Activated T-cell treated with anti-CD3 and anti-CD28 coated beads, Interleukin-2, amount 50 U/mL, for 48 hours (primary cell): ENCODE results near the gene ALDH3B2.
A peak's percentile ranks its signal among the peaks of the same experiment; 100 is the strongest.
"Not testable (repeated sequence)": the region's sequence is repeated elsewhere in the genome, so short reads cannot be mapped to it uniquely, and the experiment has no call there.

Experiments
- DNase-seq, 2 experiments: peaks; one replicate each; pipeline ENCODE4 v3.0.0-alpha.2; 2020

Gene ALDH3B2

GRCh38 chr11:67674442-67674871 is at the start of gene ALDH3B2:
ALDH3B2 (minus strand) TSS chr11:67674623; CDS start chr11:67666935, 7,688 bp downstream.
- DNase-seq: no peak

GRCh38 chr11:67723036-67723435 is 48.6 kb upstream of the ALDH3B2 start:
- DNase-seq: not testable (repeated sequence)

DNA sequence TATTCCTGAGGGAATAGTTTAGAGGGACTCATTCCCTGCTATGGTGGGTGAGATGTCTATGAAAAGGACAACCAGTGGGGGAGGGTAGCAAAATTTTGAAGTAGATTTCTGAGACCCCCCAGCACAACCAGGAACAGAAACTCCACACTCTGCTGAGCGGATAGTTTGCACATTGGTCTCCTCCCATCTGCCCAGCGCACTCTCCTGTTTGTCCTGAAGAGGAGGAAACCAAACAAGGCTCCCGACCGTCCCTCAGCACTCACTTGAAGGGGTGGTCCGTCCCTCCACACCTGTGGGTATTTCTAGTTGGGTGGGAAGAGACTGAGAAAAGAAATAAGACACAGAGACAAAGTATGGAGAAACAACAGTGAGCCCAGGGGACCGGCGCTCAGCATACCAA is 41.8 kb upstream of the ALDH3B2 start:
- not testable (repeated sequence) for DNase-seq

DNA sequence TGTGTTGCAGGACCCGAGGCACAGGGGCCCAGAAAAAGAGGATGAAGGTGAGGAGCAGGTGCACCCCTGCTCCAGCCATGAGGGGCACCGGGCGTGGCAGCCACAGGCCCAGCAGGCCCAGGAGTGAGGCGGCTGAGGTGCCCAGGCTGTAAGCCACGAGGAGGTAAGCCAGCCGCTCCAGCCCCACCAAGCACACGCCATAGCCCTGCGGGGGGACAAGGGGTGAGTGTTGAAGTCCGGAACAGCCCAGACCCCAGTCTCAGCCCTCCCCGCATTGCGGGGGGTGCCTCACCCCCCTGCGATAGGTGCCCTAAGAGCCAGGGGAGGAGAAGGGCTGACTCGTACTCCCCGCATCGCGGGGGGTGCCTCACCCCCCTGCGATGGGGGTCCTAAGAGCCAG is 41.4 kb upstream of the ALDH3B2 start:
- DNase-seq: not testable (repeated sequence)

DNA sequence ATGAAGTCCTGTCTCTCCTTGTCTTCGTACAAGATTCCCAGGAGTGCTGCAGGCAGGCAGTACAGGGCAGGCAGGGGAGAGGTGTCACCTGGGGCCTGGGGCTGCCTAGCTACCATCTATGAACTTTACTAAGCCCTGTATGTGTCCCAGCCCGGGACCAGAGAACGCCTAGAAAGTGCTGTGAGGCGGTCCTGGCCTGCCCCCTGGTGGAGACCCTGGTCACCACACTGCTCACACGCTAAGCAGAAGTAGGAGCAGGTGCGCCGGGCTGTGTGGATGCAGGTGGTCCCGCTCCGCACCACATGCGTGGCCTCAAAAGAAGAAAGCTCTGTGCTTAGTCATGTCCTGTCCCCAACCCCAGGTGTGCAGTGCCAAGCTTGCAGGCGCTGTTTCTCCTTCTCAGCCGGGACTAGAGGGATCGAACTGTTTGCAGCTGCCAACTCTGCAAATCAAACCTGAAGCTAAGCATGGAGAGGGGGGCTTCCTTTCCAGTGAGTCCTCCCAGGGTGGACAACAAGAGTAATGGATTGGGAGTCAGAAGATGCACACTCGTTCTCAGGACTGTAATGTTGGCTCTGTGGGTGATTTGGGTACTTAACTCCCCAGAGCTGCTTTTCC is 39.6 kb upstream of the ALDH3B2 start:
- peak; percentile 67 to 76 for DNase-seq

- DNase-seq: not testable (repeated sequence)
Observed at GRCh38 chr11:67711676-67712075, 37.3 kb upstream of the ALDH3B2 start.

GRCh38 chr11:67711212-67711611 is 36.8 kb upstream of the ALDH3B2 start:
- DNase-seq: not testable (repeated sequence)

- DNase-seq: not testable (repeated sequence)
Observed at GRCh38 chr11:67709806-67710205, 35.4 kb upstream of the ALDH3B2 start.

DNA sequence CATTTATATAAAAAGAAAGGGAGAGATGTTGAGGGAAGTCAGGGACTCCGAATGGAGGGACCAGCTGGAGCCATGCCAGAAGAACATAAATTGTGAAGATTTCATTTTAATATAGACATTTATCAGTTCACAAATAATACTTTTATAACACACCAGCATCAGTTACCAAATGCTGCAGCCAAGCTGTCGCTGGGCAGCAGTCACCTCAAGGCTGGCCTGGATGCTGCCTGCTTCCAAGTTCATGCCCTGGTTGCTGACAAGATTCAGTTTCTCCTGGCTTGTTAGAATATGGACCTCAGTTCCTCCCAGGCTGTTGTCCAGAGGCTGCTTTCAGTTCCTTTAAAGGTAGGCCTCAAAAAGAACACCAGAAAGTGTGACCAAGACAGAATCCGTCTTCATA is 30.8 kb upstream of the ALDH3B2 start:
- DNase-seq: no peak

- DNase-seq: no peak
Observed at GRCh38 chr11:67704524-67704923, 30.1 kb upstream of the ALDH3B2 start.

DNA sequence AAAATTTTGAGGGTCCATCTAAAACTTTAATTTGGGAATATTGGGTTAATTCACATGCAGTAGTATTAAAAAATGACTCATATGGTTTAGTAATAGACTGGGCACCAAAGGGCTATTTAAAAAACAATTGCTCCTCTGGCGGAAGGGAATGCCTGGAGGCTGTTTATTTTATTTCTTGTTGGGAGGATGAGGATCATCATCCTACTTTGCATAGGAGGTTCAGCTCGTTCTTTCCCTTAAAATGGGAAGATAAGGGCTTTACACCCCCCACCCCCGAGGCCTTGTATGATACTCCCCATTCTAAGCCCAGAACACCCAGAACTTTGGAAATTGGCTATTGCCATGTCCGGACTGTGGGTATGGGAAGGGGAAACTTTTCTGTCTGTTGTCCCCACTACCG is 29.3 kb upstream of the ALDH3B2 start:
- DNase-seq: not testable (repeated sequence)

GRCh38 chr11:67700548-67701262 is 26.3 kb upstream of the ALDH3B2 start:
- DNase-seq: no peak

DNA sequence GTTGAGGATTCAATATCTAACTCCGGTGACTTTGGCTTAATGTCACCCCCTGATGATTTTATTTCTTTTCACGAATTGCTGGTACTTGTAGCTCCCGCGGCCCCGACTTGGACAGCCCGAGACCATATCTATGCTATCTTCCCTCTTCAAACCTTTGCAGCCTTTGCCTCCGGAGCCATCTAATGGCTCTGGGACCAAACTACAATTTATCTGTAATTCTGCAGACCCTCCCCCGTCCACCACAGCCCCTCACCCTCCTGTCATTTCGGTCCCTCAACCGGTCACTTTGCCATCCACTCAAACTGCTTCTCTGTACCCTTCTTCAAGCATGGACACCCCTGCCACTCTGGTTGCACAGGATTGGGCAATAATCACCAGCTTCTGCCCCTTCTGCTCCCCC is 25.7 kb upstream of the ALDH3B2 start:
- no peak for DNase-seq

- DNase-seq: no peak
Observed at GRCh38 chr11:67699521-67699920, 25.1 kb upstream of the ALDH3B2 start.

- peak; percentile 31 to 40 for DNase-seq
Observed at GRCh38 chr11:67698247-67698646, 23.8 kb upstream of the ALDH3B2 start.

GRCh38 chr11:67697846-67698245 is 23.4 kb upstream of the ALDH3B2 start:
- DNase-seq: no peak

DNA sequence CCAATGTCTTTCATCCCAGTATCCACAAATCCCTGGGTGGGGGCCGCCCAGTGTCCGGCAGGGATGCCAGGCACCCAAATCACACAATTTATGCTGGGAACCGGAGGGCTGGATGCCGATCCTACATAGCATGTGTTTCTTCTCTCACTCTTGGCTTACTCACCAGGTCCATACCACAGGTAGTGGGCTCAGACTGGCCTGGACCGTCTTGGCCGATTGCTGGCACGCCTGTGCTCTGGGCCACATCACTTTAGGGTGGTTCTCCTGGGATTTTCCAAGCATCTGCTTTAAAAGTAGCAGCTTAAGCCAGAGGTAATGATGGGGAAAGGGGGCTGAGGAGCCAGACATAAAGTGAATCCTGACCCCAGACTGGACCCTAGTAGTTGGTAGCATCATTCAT is 22.6 kb upstream of the ALDH3B2 start:
- DNase-seq: no peak

GRCh38 chr11:67695606-67696005 is 21.2 kb upstream of the ALDH3B2 start:
- no peak for DNase-seq

DNA sequence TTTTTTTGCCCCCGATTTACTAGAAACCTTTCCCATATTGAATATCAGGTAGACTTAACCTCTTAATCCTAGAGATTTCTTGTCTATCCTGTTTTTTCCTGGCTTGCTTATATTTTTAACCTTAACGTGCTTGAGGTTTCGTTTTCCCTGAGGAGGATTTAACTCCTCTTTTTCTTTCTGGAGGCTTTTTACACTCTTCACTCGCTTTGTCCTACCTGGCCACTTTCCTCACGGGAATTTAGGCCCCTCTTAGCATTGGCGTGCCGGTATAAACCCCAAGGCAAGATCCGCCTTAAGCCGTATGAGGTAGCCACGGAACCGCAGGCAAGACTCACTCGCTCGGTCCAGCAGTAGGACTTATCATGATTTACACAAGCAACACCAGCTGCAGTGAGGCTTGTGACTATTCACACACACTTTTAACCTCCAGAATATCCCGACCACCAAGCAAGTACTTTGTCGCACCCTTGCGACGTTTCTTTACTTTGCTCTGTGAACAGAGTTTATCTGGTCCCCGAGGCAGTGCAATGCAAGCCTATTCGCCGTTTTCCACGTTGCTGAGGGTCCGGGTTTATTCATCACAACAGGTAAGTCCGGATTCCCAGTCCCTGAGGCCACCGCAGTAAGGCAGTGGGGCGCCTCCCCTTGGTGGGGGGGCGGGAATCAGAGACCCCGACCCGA is 20.6 kb upstream of the ALDH3B2 start:
- DNase-seq: no peak

- DNase-seq: no peak
Observed at GRCh38 chr11:67691149-67691548, 16.7 kb upstream of the ALDH3B2 start.

DNA sequence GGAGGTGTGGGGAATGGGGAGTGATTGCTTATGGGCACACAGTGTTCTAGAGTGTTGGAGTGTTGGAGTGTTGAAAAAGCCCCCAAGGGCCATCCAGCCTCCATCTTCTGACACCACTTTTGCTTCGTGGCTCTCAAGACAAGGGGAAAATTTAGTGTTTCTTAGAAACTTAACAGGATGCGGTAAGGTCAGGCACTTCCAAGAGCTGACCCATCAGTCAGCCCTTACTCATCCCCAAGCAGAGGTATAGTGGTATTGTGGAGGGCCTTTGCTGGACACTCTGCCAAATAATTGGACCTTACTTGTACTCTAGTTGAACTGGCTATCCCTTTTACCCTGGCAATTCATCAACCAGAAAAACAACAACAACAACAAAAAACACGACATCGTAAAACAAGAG is 14.8 kb upstream of the ALDH3B2 start:
- DNase-seq: no peak

- no peak for DNase-seq
Observed at GRCh38 chr11:67687986-67688385, 13.6 kb upstream of the ALDH3B2 start.

GRCh38 chr11:67685641-67686332 is 11.4 kb upstream of the ALDH3B2 start:
- not testable (repeated sequence) for DNase-seq
